HepG2 (cell line): ENCODE results near the gene MFAP1. TPM values are rescaled to one million over a fixed set of nuclear protein-coding genes. Genes with fewer than 3 reads are reported as not detected.

Source experiments
- ATAC-seq: fragments of 200-7000 bp; cut with Tn5 transposase; 3 replicates; pipeline ENCODE4 v1.9.1; 2020; ENCODE audit warnings: mild to moderate bottlenecking, moderate library complexity
- BruUV-seq: library from RNA; stranded (reverse); fragments of 400-500 nt; replicated peaks from 2 replicates; lab custom pipeline; 2021; lab: Mats Ljungman, UMichigan
- CTCF ChIA-PET: fragments of 300-600 bp; formaldehyde crosslinking; extraction: SDS; loops from one replicate; lab custom pipeline; 2021; ENCODE audit warnings: low total read pairs, inconsistent platforms, low intra/inter-chr PET ratio; lab: Yijun Ruan, JAX
- POLR2A ChIA-PET: fragments of 350-600 bp; sonication (Branson Sonifier 250); formaldehyde crosslinking; loops from one replicate; lab custom pipeline; 2020; ENCODE audit warnings: antibody characterized with exemption, inconsistent platforms; lab: Yijun Ruan, JAX
- DNase-seq: peaks from one replicate; pipeline ENCODE4 v3.0.0-alpha.2; 2015; ENCODE audit warnings: low spot score
- FAIRE-seq: peaks from 3 replicates; lab custom pipeline; 2011; peaks lifted over from hg19 to GRCh38; lab: Jason Lieb, UNC
- H2AFZ ChIP-seq: one replicate; pipeline ENCODE4 v1.6.1; 2011; ENCODE audit warnings: low read length, inconsistent platforms
- H3K27ac ChIP-seq: fragments of 300-600 bp; 3 replicates; pipeline ENCODE4 v1.8.0; 2011; ENCODE audit warnings: mixed run types, mild to moderate bottlenecking, mixed read lengths, low read length, inconsistent platforms; ENCODE audit not compliant: insufficient read depth; ENCODE audit errors: extremely low read length
- H3K27me3 ChIP-seq, 2 experiments: fragments of 200-600 bp in 1 of 2; 2 replicates in 1 of 2; 3 replicates in 1 of 2; pipeline versions ENCODE4 v1.6.0 to v1.8.0; 2011; ENCODE audit warnings: low read length in 2 of 2, mild to moderate bottlenecking in 2 of 2, moderate library complexity in 2 of 2, inconsistent platforms in 1 of 2; ENCODE audit not compliant: insufficient read depth in 2 of 2, control insufficient read depth in 1 of 2
- H3K36me3 ChIP-seq, 2 experiments: fragments of 200-600 bp in 1 of 2; replicated peaks in 1 of 2; 2 replicates in 1 of 2; 3 replicates in 1 of 2; pipeline versions ENCODE4 v1.5.1 to v1.8.0; 2011; ENCODE audit warnings: low read length in 2 of 2, inconsistent platforms in 1 of 2; ENCODE audit not compliant: insufficient read depth in 2 of 2, control insufficient read depth in 1 of 2
- H3K4me1 ChIP-seq: 2 replicates; pipeline ENCODE4 v1.5.1; 2012; ENCODE audit warnings: low read length, inconsistent platforms; ENCODE audit not compliant: insufficient read depth
- H3K4me2 ChIP-seq: 2 replicates; pipeline ENCODE4 v1.6.0; 2011; ENCODE audit warnings: low read depth, low read length, inconsistent platforms
- H3K4me3 ChIP-seq, 3 experiments: fragments of 200-600 bp in 1 of 3; sonication (generic), shearing (Covaris generic) in 1 of 3; replicated peaks in 1 of 3; 2 replicates each; pipeline ENCODE4 v1.5.1; 2011 to 2016; ENCODE audit warnings: low read length in 3 of 3, inconsistent platforms in 2 of 3, low read depth in 2 of 3, mild to moderate bottlenecking in 2 of 3, control low read depth in 1 of 3, mixed read lengths in 1 of 3; ENCODE audit not compliant: insufficient read depth in 1 of 3
- H3K79me2 ChIP-seq: one replicate; pipeline ENCODE4 v1.6.1; 2011; ENCODE audit warnings: low read length, inconsistent platforms; ENCODE audit not compliant: insufficient read depth
- H3K9ac ChIP-seq: 2 replicates; pipeline ENCODE4 v1.6.0; 2011; ENCODE audit warnings: mild to moderate bottlenecking, low read depth, low read length, inconsistent platforms; ENCODE audit not compliant: insufficient read depth
- H3K9me3 ChIP-seq: 2 replicates; pipeline ENCODE4 v1.5.1; 2012; ENCODE audit warnings: mild to moderate bottlenecking, low read length
- H4K20me1 ChIP-seq: 2 replicates; pipeline ENCODE4 v1.6.0; 2011; ENCODE audit warnings: inconsistent platforms, mild to moderate bottlenecking, low read length, moderate library complexity; ENCODE audit not compliant: insufficient read depth
- DRAP1 ChIP-seq: IDR thresholded peaks from 2 replicates; pipeline ENCODE4 v1.6.1; 2016; ENCODE audit warnings: missing genetic modification reagents, missing compliant biosample characterization
- FOXC1 ChIP-seq: sonication (generic); formaldehyde crosslinking; IDR thresholded peaks from 2 replicates; pipeline ENCODE4 v1.8.0; 2022; ENCODE audit warnings: mild to moderate bottlenecking, missing genetic modification reagents, borderline replicate concordance
- MIER2 ChIP-seq: IDR thresholded peaks from 2 replicates; pipeline ENCODE4 v1.6.1; 2016; ENCODE audit warnings: missing biosample characterization, missing genetic modification reagents
- SMAD3 ChIP-seq: sonication (generic); formaldehyde crosslinking; IDR thresholded peaks from 2 replicates; pipeline ENCODE4 v1.4.0; 2020; ENCODE audit warnings: missing genetic modification reagents
- SMC3 ChIP-seq: IDR thresholded peaks from 2 replicates; pipeline ENCODE4 v1.6.1; 2011; ENCODE audit warnings: low read length, improper control_type of control experiment
- SOX6 ChIP-seq, 2 experiments: fragments of 450-650 bp in 1 of 2; sonication (generic) in 1 of 2; formaldehyde crosslinking in 1 of 2; IDR thresholded peaks; 2 replicates each; pipeline versions ENCODE4 v1.4.0 to v1.6.1; 2017 to 2020; ENCODE audit warnings: antibody characterized with exemption in 1 of 2, mild to moderate bottlenecking in 1 of 2, missing genetic modification reagents in 1 of 2
- TOPORS ChIP-seq: sonication (generic); formaldehyde crosslinking; IDR thresholded peaks from 2 replicates; pipeline ENCODE4 v1.8.0; 2023; ENCODE audit warnings: mild to moderate bottlenecking, missing genetic modification reagents
- YEATS4 ChIP-seq: sonication (generic); formaldehyde crosslinking; IDR thresholded peaks from 2 replicates; pipeline ENCODE4 v1.4.0; 2020; ENCODE audit warnings: missing genetic modification reagents, borderline replicate concordance
- ZNF143 ChIP-seq: sonication (generic); formaldehyde crosslinking; IDR thresholded peaks from 2 replicates; pipeline ENCODE4 v1.4.0; 2020; ENCODE audit warnings: missing genetic modification reagents
- ZNF263 ChIP-seq: sonication (generic); formaldehyde crosslinking; IDR thresholded peaks from 2 replicates; pipeline ENCODE4 v1.4.0; 2020; ENCODE audit warnings: missing genetic modification reagents
- ZNF558 ChIP-seq: sonication (generic); formaldehyde crosslinking; IDR thresholded peaks from 2 replicates; pipeline ENCODE4 v1.9.0; 2022; ENCODE audit warnings: mild to moderate bottlenecking, missing genetic modification reagents, borderline replicate concordance
- ZNF652 ChIP-seq: IDR thresholded peaks from 2 replicates; pipeline ENCODE4 v1.6.1; 2016; ENCODE audit warnings: low read depth, borderline replicate concordance
- WGBS: methylation state at CpG from one replicate; pipeline ENCODE4 v1.1.6; 2017; ENCODE audit warnings: low lambda C conversion rate; 5-methylcytosine and 5-hydroxymethylcytosine counted together
- in situ Hi-C: cut with HindIII; loops from 2 replicates; pipeline ENCODE4 v1.10.0; 2017; ENCODE audit warnings: low pct_unique_long_range_greater_than_20kb; ENCODE audit not compliant: extremely low pct_ligation_motif_present
- intact Hi-C: fragments of 100-400 bp; cut with micrococcal nuclease; formaldehyde crosslinking; loops from one replicate; pipeline ENCODE4 v1.10.0; 2022; ENCODE audit not compliant: unreplicated experiment
- polyA plus RNA-seq, 8 experiments: library from polyadenylated mRNA; depleted of rRNA in 3 of 8; stranded (reverse) in 7 of 8; unstranded in 1 of 8; fragments of >200 nt; fragmentation: Illumina TruSeq in 4 of 8; extraction: Trizol in 4 of 8; gene quantifications; 2 replicates each; pipeline versions ENCODE4 v1.2.1 to v1.2.3, GENCODE V29; 2011 to 2016; ENCODE audit warnings: low read depth in 4 of 8, missing spikeins in 1 of 8, mixed read lengths in 1 of 8; ENCODE audit not compliant: insufficient read depth in 1 of 8
- total RNA-seq, 5 experiments: library from RNA; depleted of rRNA; stranded (reverse); fragments of >200 nt; fragmentation: Illumina TruSeq; extraction: Trizol; gene quantifications; 2 replicates each; pipeline ENCODE4 v1.2.3, GENCODE V29; 2016; ENCODE audit warnings: low read depth in 1 of 5
- TF ChIP-seq, protein P1 (sequence below): sonication (generic); formaldehyde crosslinking; IDR thresholded peaks from 2 replicates; pipeline ENCODE4 v1.5.0; 2020; ENCODE audit warnings: missing genetic modification reagents
- TF ChIP-seq, protein P2 (sequence below): IDR thresholded peaks from 2 replicates; pipeline ENCODE4 v1.6.1; 2016
- TF ChIP-seq, protein P3 (sequence below): sonication (generic); formaldehyde crosslinking; IDR thresholded peaks from 2 replicates; pipeline ENCODE4 v1.9.0; 2022; ENCODE audit warnings: missing genetic modification reagents, mild to moderate bottlenecking, borderline replicate concordance
- TF ChIP-seq, protein P4 (sequence below): sonication (generic); formaldehyde crosslinking; IDR thresholded peaks from 2 replicates; pipeline ENCODE4 v1.5.1; 2020; ENCODE audit warnings: missing genetic modification reagents, mild to moderate bottlenecking, borderline replicate concordance

The MFAP1 gene
- total and polyA plus RNA-seq, 2 of the 13 experiments (the other 11 are each of a cell fraction or from before 2014, with no cell fraction given): 11.8 to 39.5 TPM

- H2AFZ ChIP-seq: no peak overlapping the region
- FAIRE-seq: peak; percentile 92
- H4K20me1 ChIP-seq: no peaks in the 10 kb centered on the region
- 89% methylated on average over 1 of the region's 1 CpG for WGBS
- H3K36me3 ChIP-seq: peaks cover 4 to 30% of the 10 kb centered on the region in 2 experiments; a peak in 4 of 5 replicates
- no peaks in the 10 kb centered on the region for H3K79me2 ChIP-seq
- H3K9me3 ChIP-seq: no peaks in the 10 kb centered on the region
- ChIA-PET CTCF (no interaction called here), POLR2A (interaction anchor here (1.8 to 4.0 kb wide), 4 partner anchors 14 to 30 kb away, joined by 4 to 34 read pairs (median 20); partner anchors contain the start of genes HYPK, PDIA3 and SERINC4)
- H3K4me2 ChIP-seq: peak overlapping the region; percentile 99
- BruUV-seq: TSS peak; percentile 42
- ATAC-seq: peak; percentile 70
- in situ Hi-C loops: loop anchor here (10.0 kb wide), 1 partner anchor 261 kb away; the partner anchor contains the start of gene MAP1A
- H3K27ac ChIP-seq: peak overlapping the region; percentile 13
- H3K27me3 ChIP-seq: no peaks in the 10 kb centered on the region
- H3K4me1 ChIP-seq: peaks cover 15% of the 10 kb centered on the region
- DNase-seq: peak; percentile 79
- 0 out of 2 replicates have a peak overlapping the region, but pooled peaks have one; percentile 75 for H3K9ac ChIP-seq
- H3K4me3 ChIP-seq: peak overlapping the region; percentile 65 to 97 (median 78); a peak in 5 of 6 replicates
- intact Hi-C loops: no loop called here
- TF ChIP-seq MIER2 (peak; percentile 54; the same call in 1 of the 2 replicates), TOPORS (CRISPR knock-in tag) (no peak), ZNF558 (CRISPR knock-in tag) (no peak), ZNF652 (0 out of 2 replicates have a peak, but pooled peaks have one; percentile 23), ZNF263 (CRISPR knock-in tag) (peak; percentile 77), SMAD3 (no peak), SOX6 (IDR thresholded peaks at IDR 0.05) (no peak), SOX6 (CRISPR knock-in tag; IDR thresholded peaks at IDR 0.05) (peak; percentile 51), YEATS4 (CRISPR knock-in tag) (0 out of 2 replicates have a peak, but pooled peaks have one; percentile 21), FOXC1 (CRISPR knock-in tag) (peak; percentile 57; the same call in 1 of the 2 replicates), SMC3 (peak; percentile 53; the same call in 1 of the 2 replicates), DRAP1 (CRISPR knock-in tag) (no peak), ZNF143 (CRISPR knock-in tag) (peak; percentile 78)
- TF ChIP-seq, protein P1, sequence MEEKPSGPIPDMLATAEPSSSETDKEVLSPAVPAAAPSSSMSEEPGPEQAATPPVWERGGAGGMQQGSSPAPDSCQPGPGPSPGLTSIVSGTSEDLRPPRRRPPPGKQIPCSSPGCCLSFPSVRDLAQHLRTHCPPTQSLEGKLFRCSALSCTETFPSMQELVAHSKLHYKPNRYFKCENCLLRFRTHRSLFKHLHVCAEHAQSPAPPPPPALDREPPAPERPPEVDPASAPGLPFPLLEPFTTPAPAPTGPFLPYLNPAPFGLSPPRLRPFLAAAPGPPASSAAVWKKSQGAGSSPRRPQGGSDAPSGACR (CRISPR knock-in tag): peak; percentile 4; the same call in 1 of the 2 replicates
- TF ChIP-seq, protein P2, sequence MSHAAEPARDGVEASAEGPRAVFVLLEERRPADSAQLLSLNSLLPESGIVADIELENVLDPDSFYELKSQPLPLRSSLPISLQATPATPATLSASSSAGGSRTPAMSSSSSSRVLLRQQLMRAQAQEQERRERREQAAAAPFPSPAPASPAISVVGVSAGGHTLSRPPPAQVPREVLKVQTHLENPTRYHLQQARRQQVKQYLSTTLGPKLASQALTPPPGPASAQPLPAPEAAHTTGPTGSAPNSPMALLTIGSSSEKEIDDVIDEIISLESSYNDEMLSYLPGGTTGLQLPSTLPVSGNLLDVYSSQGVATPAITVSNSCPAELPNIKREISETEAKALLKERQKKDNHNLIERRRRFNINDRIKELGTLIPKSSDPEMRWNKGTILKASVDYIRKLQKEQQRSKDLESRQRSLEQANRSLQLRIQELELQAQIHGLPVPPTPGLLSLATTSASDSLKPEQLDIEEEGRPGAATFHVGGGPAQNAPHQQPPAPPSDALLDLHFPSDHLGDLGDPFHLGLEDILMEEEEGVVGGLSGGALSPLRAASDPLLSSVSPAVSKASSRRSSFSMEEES: 0 out of 2 replicates have a peak, but pooled peaks have one; percentile 29
- TF ChIP-seq, protein P3, sequence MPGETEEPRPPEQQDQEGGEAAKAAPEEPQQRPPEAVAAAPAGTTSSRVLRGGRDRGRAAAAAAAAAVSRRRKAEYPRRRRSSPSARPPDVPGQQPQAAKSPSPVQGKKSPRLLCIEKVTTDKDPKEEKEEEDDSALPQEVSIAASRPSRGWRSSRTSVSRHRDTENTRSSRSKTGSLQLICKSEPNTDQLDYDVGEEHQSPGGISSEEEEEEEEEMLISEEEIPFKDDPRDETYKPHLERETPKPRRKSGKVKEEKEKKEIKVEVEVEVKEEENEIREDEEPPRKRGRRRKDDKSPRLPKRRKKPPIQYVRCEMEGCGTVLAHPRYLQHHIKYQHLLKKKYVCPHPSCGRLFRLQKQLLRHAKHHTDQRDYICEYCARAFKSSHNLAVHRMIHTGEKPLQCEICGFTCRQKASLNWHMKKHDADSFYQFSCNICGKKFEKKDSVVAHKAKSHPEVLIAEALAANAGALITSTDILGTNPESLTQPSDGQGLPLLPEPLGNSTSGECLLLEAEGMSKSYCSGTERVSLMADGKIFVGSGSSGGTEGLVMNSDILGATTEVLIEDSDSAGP: 0 out of 2 replicates have a peak, but pooled peaks have one; percentile 11
- TF ChIP-seq, protein P4, sequence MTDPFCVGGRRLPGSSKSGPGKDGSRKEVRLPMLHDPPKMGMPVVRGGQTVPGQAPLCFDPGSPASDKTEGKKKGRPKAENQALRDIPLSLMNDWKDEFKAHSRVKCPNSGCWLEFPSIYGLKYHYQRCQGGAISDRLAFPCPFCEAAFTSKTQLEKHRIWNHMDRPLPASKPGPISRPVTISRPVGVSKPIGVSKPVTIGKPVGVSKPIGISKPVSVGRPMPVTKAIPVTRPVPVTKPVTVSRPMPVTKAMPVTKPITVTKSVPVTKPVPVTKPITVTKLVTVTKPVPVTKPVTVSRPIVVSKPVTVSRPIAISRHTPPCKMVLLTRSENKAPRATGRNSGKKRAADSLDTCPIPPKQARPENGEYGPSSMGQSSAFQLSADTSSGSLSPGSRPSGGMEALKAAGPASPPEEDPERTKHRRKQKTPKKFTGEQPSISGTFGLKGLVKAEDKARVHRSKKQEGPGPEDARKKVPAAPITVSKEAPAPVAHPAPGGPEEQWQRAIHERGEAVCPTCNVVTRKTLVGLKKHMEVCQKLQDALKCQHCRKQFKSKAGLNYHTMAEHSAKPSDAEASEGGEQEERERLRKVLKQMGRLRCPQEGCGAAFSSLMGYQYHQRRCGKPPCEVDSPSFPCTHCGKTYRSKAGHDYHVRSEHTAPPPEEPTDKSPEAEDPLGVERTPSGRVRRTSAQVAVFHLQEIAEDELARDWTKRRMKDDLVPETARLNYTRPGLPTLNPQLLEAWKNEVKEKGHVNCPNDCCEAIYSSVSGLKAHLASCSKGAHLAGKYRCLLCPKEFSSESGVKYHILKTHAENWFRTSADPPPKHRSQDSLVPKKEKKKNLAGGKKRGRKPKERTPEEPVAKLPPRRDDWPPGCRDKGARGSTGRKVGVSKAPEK: 0 out of 2 replicates have a peak, but pooled peaks have one; percentile 68
Measured at GRCh38 chr15:43775411-43775965, 49.0 kb downstream of the MFAP1 start.
